ENCODE data around the gene NTHL1. TPM values are rescaled to one million over a fixed set of nuclear protein-coding genes. Genes with fewer than 3 reads are reported as not detected.

NTHL1 gene
- total and polyA plus RNA-seq, 2 of the 13 experiments (the other 11 are each of a cell fraction or from before 2014, with no cell fraction given), result 47.5 to 64.9 TPM

DNA sequence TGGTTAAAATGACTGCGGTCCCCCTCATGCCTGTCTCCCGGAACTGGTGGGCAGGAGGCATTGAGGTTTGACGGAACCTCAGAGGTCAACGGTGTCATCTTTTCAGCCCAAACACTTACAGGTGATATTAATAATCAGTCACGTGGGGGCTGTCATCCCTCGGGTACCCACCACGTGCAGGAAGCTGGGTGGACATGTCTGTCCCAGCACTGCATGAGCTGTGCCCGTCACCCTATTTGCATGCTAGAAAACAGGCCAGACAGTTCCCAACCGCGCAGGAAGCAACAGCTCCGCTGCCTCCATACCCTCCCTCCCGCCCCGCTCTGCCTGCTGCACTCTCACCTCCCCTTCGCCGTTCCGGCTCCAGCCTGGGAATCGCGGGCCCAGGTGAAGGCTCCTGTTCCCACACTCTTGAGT lies 56.5 kb downstream of the NTHL1 start (continued):
- TF ChIP-seq ZNF567 (CRISPR knock-in tag; IDR thresholded peaks at IDR 0.05; ENCODE audit: borderline replicate concordance) (no peak), ZNF605 (CRISPR knock-in tag; IDR thresholded peaks at IDR 0.05) (0 out of 2 replicates have a peak, but pooled peaks have one; percentile 28), BHLHE40 (IDR thresholded peaks at IDR 0.05; ENCODE audit: low read length) (0 out of 2 replicates have a peak, but pooled peaks have one; percentile 19), PITX1 (CRISPR knock-in tag; IDR thresholded peaks at IDR 0.05) (no peak)
- TF ChIP-seq, protein P1, sequence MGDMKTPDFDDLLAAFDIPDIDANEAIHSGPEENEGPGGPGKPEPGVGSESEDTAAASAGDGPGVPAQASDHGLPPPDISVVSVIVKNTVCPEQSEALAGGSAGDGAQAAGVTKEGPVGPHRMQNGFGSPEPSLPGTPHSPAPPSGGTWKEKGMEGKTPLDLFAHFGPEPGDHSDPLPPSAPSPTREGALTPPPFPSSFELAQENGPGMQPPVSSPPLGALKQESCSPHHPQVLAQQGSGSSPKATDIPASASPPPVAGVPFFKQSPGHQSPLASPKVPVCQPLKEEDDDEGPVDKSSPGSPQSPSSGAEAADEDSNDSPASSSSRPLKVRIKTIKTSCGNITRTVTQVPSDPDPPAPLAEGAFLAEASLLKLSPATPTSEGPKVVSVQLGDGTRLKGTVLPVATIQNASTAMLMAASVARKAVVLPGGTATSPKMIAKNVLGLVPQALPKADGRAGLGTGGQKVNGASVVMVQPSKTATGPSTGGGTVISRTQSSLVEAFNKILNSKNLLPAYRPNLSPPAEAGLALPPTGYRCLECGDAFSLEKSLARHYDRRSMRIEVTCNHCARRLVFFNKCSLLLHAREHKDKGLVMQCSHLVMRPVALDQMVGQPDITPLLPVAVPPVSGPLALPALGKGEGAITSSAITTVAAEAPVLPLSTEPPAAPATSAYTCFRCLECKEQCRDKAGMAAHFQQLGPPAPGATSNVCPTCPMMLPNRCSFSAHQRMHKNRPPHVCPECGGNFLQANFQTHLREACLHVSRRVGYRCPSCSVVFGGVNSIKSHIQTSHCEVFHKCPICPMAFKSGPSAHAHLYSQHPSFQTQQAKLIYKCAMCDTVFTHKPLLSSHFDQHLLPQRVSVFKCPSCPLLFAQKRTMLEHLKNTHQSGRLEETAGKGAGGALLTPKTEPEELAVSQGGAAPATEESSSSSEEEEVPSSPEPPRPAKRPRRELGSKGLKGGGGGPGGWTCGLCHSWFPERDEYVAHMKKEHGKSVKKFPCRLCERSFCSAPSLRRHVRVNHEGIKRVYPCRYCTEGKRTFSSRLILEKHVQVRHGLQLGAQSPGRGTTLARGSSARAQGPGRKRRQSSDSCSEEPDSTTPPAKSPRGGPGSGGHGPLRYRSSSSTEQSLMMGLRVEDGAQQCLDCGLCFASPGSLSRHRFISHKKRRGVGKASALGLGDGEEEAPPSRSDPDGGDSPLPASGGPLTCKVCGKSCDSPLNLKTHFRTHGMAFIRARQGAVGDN (CRISPR knock-in tag; IDR thresholded peaks at IDR 0.05), result peak; percentile 53

DNA sequence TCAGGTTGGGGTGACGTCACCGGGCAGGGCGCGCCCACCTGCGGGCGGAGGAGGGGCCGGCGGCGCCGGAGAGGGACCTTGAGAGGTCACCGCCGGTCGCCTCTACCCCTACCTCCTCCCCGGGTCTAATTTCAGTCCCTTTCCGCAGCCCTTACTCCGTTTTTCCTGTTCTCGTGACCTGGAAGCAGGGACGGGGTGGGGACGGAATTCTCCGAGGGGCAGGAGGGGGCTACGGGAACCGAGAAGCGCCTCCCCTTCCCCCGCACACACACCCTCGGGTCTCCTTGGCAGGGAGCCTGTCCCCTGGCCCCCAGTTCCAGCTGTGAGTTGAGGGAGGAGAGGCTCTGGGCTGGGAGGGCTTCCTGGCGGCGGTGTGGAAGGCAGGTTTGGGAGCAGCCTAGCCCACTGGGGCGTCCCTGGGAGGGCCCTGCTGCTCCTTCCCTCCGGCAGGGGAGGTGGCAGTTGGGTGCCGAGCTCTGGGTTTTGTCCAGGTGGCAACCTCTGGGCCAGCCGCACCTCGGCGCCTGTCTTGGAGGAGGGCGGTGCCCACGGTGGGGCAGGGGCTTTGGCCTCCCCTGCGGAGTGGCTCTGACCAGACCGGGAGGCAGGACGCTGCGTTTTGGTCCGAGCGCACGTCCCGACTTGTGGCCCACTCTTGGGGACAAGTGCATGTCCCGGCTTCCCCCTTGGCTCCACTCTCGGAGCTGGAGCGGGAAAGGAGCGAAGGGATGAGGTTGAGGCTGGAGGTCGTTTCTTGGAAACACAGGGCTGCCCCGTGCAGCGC lies 57.1 kb downstream of the NTHL1 start:
- ATAC-seq (peak; percentile 19), FAIRE-seq (no peak), DNase-seq (ENCODE audit: low spot score) (peak; percentile 34)
- H3K4me1 ChIP-seq (ENCODE audit: insufficient read depth, low read length), result peaks cover 63% of the 10 kb centered on the region
- H3K4me3 ChIP-seq (replicated peaks in 1 of 3; ENCODE audit: insufficient read depth in 1 of 3, low read depth in 2 of 3, low read length in 3 of 3), result peak overlapping the region; percentile 60 to 82 (median 77)
- under 1% methylated on average over 31 of the region's 50 CpGs for WGBS (ENCODE audit: low lambda C conversion rate)
- no peaks in the 10 kb centered on the region for H3K9me3 ChIP-seq (ENCODE audit: low read length)
- intact Hi-C loops (cut with micrococcal nuclease; ENCODE audit: unreplicated experiment), result no loop called here
- H4K20me1 ChIP-seq (ENCODE audit: insufficient read depth, low read length), result no peaks in the 10 kb centered on the region
- H2AFZ ChIP-seq (ENCODE audit: low read length), result no peak overlapping the region
- ChIA-PET CTCF (ENCODE audit: low intra/inter-chr PET ratio, low total read pairs) (no interaction called here), POLR2A (interaction anchor here (0.8 to 2.0 kb wide), 7 partner anchors 13 to 165 kb away, joined by 3 to 13 read pairs (median 5); partner anchors contain the start of genes RPS2 and TRAF7)
- H3K79me2 ChIP-seq (ENCODE audit: insufficient read depth, low read length), result peaks cover 4% of the 10 kb centered on the region
- H3K4me2 ChIP-seq (ENCODE audit: low read depth, low read length), result peak overlapping the region; percentile 95
- in situ Hi-C loops (cut with HindIII; ENCODE audit: extremely low pct_ligation_motif_present, low pct_unique_long_range_greater_than_20kb), result no loop called here
- no TSS peak for BruUV-seq (replicated peaks)
- peak overlapping the region; percentile 60 for H3K9ac ChIP-seq (ENCODE audit: insufficient read depth, low read depth, low read length)
- H3K36me3 ChIP-seq (replicated peaks in 1 of 2; ENCODE audit: control insufficient read depth in 1 of 2, insufficient read depth in 2 of 2, low read length in 2 of 2), result peaks cover 12 to 15% of the 10 kb centered on the region in 2 experiments; a peak in 4 of 5 replicates
- H3K27ac ChIP-seq (ENCODE audit: extremely low read length, insufficient read depth, low read length), result no peak overlapping the region
- H3K27me3 ChIP-seq (ENCODE audit: control insufficient read depth in 1 of 2, insufficient read depth in 2 of 2, low read length in 2 of 2), result peaks cover 0 to 8% of the 10 kb centered on the region in 2 experiments; a peak in 2 of 5 replicates
- no peak for TF ChIP-seq YY1 (IDR thresholded peaks at IDR 0.05; ENCODE audit: insufficient read depth, insufficient replicate concordance, low read depth, low read length)
- TF ChIP-seq, protein P2, sequence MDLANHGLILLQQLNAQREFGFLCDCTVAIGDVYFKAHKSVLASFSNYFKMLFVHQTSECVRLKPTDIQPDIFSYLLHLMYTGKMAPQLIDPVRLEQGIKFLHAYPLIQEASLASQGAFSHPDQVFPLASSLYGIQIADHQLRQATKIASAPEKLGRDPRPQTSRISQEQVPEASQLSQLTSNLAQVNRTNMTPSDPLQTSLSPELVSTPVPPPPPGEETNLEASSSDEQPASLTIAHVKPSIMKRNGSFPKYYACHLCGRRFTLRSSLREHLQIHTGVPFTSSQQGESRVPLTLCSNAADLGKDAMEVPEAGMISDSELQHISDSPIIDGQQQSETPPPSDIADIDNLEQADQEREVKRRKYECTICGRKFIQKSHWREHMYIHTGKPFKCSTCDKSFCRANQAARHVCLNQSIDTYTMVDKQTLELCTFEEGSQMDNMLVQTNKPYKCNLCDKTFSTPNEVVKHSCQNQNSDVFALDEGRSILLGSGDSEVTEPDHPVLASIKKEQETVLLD (CRISPR knock-in tag; IDR thresholded peaks at IDR 0.05; ENCODE audit: low read depth), result no peak
- TF ChIP-seq, protein P3, sequence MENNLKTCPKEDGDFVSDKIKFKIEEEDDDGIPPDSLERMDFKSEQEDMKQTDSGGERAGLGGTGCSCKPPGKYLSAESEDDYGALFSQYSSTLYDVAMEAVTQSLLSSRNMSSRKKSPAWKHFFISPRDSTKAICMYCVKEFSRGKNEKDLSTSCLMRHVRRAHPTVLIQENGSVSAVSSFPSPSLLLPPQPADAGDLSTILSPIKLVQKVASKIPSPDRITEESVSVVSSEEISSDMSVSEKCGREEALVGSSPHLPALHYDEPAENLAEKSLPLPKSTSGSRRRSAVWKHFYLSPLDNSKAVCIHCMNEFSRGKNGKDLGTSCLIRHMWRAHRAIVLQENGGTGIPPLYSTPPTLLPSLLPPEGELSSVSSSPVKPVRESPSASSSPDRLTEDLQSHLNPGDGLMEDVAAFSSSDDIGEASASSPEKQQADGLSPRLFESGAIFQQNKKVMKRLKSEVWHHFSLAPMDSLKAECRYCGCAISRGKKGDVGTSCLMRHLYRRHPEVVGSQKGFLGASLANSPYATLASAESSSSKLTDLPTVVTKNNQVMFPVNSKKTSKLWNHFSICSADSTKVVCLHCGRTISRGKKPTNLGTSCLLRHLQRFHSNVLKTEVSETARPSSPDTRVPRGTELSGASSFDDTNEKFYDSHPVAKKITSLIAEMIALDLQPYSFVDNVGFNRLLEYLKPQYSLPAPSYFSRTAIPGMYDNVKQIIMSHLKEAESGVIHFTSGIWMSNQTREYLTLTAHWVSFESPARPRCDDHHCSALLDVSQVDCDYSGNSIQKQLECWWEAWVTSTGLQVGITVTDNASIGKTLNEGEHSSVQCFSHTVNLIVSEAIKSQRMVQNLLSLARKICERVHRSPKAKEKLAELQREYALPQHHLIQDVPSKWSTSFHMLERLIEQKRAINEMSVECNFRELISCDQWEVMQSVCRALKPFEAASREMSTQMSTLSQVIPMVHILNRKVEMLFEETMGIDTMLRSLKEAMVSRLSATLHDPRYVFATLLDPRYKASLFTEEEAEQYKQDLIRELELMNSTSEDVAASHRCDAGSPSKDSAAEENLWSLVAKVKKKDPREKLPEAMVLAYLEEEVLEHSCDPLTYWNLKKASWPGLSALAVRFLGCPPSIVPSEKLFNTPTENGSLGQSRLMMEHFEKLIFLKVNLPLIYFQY (CRISPR knock-in tag; IDR thresholded peaks at IDR 0.05; ENCODE audit: borderline replicate concordance), result 0 out of 2 replicates have a peak, but pooled peaks have one; percentile 49
- peak; percentile 41; the same call in 1 of the 2 replicates for TF ChIP-seq RXRA (CRISPR knock-in tag; IDR thresholded peaks at IDR 0.05)
- TF ChIP-seq ZNF274 (CRISPR knock-in tag; IDR thresholded peaks at IDR 0.05), result no peak
- TF ChIP-seq SMAD1 (CRISPR knock-in tag; IDR thresholded peaks at IDR 0.05; ENCODE audit: borderline replicate concordance, low read depth), result no peak
